ENCODE measurements around the gene WFIKKN1.

Gene WFIKKN1

DNA sequence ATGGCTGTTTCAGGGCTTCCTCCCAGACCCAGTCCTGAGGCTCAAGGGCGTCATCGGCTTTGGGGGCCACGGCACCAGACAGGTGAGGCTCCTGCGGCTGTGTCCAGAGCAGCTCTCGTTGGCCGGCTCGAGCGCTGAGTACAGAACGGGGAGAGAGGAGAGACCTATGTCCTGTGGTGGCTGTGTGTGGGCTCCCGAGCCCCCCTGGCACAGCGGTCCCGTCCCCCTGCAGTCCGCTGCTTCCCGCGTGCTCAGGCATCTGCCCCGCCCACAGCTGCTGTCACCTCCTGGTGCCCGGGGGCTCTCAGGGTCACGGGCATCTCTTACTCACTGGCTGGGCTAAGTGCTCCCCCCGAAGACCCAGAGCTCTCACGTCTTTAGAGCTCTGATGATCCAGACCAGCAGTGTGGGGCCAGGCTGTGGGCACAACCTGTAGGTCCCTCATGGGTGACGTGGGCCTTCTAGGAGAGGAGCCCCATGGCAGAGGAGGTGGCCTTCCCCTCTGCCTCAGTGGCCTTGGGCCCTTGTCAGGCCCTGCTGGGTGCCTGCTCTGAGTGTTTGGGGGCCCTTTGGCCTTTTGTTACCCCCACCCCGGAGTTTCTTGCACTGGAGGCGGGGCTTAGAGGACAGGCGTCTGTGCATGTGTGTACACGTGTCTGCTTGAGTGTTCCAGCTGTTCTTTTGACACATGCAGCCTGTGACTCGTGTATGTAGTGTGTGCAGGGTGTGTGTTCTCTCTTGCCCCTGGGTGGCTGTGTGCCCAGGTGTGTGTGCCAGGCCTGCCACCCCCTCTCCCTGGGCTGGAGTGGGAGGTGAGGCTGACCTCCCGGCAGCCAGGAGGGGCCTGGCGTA, 21.9 kb downstream of the WFIKKN1 start:
- in situ Hi-C loops (cut with HindIII; ENCODE audit: low sequenced_read_pairs): no loop called here

GRCh38 chr16:654034-654433, 23.2 kb downstream of the WFIKKN1 start:
- in situ Hi-C loops (cut with HindIII; ENCODE audit: low sequenced_read_pairs): no loop called here

DNA sequence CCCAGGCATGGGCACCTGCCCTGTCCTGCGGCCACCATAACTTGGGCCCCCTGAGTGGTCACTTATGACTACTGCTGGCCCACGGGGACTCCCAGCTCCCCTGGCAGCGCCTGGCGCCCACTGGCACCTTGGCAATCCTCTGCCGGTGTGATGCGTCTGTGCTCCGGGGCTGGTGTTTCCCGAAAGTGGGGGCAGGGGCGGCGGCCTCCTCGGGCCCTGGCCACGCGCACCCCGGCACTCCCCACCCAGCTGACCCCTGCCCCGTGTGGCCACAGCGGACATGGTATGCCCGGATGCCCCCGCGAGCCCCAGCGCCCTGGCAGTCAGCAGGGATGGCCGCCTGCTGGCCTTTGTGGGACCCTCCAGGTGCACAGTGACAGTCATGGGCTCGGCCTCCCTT, 26.7 kb downstream of the WFIKKN1 start:
- in situ Hi-C loops (cut with HindIII; ENCODE audit: low sequenced_read_pairs): no loop called here

- in situ Hi-C loops (cut with HindIII; ENCODE audit: low sequenced_read_pairs): no loop called here
Observed at GRCh38 chr16:658679-659571, 28.1 kb downstream of the WFIKKN1 start.

GRCh38 chr16:659618-660017, 28.8 kb downstream of the WFIKKN1 start:
- in situ Hi-C loops (cut with HindIII; ENCODE audit: low sequenced_read_pairs): no loop called here

- in situ Hi-C loops (cut with HindIII; ENCODE audit: low sequenced_read_pairs): no loop called here
Observed at GRCh38 chr16:660132-660458, 29.3 kb downstream of the WFIKKN1 start.

DNA sequence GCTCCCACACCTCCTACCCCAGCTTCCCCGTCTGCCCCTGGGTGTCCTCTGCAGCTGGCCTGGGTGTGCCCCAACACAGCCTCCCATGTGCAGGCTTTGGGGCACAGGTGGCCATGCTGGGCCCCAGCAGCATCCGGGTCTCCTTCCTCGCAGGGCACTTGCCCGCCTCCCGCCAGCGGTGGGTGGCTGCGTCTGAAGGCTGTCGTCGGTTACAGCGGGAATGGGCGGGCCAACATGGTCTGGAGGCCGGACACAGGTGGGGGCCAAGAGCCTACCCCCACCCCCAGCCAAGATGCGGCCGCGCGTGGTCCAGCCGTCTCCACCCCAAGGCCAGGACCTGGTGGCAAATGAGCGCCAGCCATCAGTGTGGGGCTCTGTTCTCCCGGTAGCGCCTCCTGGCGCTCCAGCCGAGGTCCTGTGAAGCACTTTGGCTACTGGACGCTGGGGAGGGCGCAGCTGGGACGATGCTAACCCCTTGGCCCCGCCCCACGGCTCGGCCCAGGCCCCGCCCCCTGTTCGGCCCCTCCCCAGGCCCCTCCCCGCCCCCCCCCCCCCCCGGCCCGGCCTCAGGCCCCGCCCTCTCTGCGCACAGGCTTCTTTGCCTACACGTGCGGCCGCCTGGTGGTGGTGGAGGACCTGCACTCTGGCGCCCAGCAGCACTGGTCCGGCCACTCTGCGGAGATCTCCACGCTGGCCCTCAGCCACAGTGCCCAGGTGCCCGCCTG, 29.8 kb downstream of the WFIKKN1 start:
- in situ Hi-C loops (cut with HindIII; ENCODE audit: low sequenced_read_pairs): no loop called here

DNA sequence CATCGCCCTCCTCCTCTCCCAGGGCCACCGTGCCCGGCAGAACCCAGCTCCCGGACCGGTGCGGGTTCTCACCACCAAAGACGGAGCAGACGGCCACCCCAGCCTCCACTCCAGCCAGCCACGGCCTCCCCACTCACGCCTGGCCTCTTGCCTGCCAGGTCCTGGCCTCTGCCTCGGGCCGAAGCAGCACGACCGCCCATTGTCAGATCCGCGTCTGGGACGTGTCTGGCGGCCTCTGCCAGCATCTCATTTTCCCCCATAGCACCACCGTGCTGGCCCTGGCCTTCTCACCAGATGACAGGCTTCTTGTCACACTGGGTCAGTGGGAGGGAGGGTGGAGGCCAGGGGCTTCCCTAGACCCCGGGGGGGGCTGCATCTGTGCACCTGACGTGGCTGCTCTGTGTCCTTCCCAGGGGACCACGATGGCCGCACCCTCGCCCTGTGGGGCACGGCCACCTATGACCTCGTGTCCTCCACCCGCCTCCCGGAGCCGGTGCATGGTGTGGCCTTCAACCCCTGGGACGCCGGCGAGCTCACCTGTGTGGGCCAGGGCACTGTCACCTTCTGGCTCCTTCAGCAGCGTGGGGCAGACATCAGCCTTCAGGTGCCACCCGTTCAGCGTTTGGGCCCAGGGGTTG, 30.5 kb downstream of the WFIKKN1 start:
- in situ Hi-C loops (cut with HindIII; ENCODE audit: low sequenced_read_pairs): no loop called here

GRCh38 chr16:662095-662494, 31.3 kb downstream of the WFIKKN1 start:
- in situ Hi-C loops (cut with HindIII; ENCODE audit: low sequenced_read_pairs): no loop called here

- in situ Hi-C loops (cut with HindIII; ENCODE audit: low sequenced_read_pairs): no loop called here
Observed at GRCh38 chr16:662597-662996, 31.8 kb downstream of the WFIKKN1 start.

DNA sequence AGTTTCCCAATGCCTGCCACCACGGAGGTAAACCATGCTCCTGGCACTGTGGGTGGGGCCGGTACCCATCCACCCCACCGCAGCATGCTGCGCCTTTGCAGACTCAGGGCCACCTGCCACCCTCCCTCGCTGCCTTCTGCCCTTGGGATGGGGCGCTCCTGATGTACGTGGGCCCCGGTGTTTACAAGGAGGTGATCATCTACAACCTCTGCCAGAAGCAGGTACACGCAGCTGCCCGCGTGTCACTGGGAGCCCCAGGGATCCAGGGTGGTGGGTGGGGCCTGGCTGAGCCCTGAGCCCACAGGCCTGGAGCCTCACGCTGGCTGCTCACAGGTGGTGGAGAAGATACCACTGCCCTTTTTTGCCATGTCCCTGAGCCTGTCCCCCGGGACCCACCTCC, 35.8 kb downstream of the WFIKKN1 start:
- in situ Hi-C loops (cut with HindIII; ENCODE audit: low sequenced_read_pairs): no loop called here

- in situ Hi-C loops (cut with HindIII; ENCODE audit: low sequenced_read_pairs): no loop called here
Observed at GRCh38 chr16:667113-667779, 36.5 kb downstream of the WFIKKN1 start.

- in situ Hi-C loops (cut with HindIII; ENCODE audit: low sequenced_read_pairs): no loop called here
Observed at GRCh38 chr16:667780-668518, 37.2 kb downstream of the WFIKKN1 start, which contains the start of gene RHOT2. Gene RHOT2, plus strand, starts transcription at chr16:668132. Its CDS starts 68 bp downstream, at chr16:668200.

- in situ Hi-C loops (cut with HindIII; ENCODE audit: low sequenced_read_pairs): no loop called here
Observed at GRCh38 chr16:668519-669171, 37.9 kb downstream of the WFIKKN1 start.

DNA sequence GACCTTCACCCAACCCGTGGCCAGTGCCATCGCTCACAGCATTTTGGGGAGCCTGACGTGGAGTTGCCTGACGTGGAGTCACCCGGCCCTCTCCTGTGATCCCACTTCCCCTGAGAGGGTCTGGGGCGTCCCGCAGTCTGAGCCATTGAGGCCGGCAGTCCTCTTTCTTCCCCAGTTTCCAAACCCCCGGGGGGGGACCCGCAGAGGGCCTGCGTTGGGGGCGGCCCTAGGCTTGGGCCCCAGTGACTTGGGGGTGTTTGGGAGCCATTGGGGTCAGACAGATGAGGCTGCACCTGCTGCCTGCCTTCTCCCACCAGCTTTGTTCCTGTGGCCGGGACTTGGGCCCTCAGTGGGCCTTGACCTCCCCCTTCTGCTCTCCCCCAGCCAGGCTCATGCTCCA, 38.9 kb downstream of the WFIKKN1 start:
- in situ Hi-C loops (cut with HindIII; ENCODE audit: low sequenced_read_pairs): no loop called here

DNA sequence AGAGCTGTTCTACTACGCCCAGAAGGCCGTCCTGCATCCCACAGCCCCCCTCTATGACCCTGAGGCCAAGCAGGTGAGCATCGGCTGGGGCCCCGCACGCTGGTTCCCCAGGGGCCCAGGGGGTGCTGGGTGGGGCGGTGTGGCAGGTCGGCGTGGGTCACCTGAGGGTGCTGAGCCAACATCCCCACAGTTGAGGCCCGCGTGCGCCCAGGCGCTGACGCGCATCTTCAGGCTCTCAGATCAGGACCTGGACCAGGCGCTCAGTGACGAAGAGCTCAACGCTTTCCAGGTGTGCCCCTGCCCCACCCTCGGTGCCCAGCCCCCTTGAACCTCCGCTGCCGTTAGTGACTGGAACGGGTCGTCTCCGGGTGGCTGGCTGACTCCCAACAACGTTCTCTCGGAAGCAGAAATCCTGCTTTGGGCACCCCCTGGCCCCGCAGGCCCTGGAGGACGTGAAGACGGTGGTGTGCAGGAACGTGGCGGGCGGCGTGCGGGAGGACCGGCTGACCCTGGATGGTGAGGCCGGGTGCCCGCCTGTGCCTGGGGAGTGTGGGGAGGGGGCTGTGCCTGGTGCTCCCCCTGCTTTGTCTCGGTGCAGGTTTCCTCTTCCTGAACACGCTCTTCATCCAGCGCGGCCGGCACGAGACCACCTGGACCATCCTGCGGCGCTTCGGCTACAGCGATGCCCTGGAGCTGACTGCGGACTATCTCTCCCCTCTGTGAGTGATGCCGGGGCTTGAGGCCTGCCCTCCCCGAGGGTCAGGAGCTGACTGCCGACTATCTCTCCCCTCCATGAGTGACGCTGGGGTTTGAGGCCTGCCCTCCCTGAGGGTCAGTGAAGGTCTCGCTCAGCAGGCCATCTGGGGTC, 39.9 kb downstream of the WFIKKN1 start:
- in situ Hi-C loops (cut with HindIII; ENCODE audit: low sequenced_read_pairs): no loop called here

- in situ Hi-C loops (cut with HindIII; ENCODE audit: low sequenced_read_pairs): no loop called here
Observed at GRCh38 chr16:671353-672131, 40.8 kb downstream of the WFIKKN1 start.

Data from DLD1 (cell line).